ENCODE data around the gene REPS1.

- TF ChIP-seq CTCF (IDR thresholded peaks at IDR 0.05 in 4 of 5, conservative IDR thresholded peaks at IDR 0.05 in 1 of 5) (no peak), POLR2A (IDR thresholded peaks at IDR 0.05) (no peak)
Measured at GRCh38 chr6:139014945-139015344, 26.9 kb upstream of the REPS1 start.

Data from gastrocnemius medialis (tissue), 4 donors.